GM15510 (cell line): ENCODE data around the gene POLR2J.
"Not testable (repeated sequence)": the region's sequence is repeated elsewhere in the genome, so short reads cannot be mapped to it uniquely, and the experiment has no call there.

Experiments used
- POLR2A ChIP-seq: IDR thresholded peaks from 3 replicates; pipeline ENCODE4 v1.6.1; 2011; ENCODE audit warnings: borderline replicate concordance; ENCODE audit not compliant: insufficient read length; ENCODE audit errors: extremely low read depth

The POLR2J gene

GRCh38 chr7:102478314-102479208 lies at the start of gene POLR2J:
TSS of gene POLR2J (minus strand) at chr7:102478922. CDS start at chr7:102478860, 62 bp downstream.
- peak; percentile 39 for TF ChIP-seq POLR2A

DNA sequence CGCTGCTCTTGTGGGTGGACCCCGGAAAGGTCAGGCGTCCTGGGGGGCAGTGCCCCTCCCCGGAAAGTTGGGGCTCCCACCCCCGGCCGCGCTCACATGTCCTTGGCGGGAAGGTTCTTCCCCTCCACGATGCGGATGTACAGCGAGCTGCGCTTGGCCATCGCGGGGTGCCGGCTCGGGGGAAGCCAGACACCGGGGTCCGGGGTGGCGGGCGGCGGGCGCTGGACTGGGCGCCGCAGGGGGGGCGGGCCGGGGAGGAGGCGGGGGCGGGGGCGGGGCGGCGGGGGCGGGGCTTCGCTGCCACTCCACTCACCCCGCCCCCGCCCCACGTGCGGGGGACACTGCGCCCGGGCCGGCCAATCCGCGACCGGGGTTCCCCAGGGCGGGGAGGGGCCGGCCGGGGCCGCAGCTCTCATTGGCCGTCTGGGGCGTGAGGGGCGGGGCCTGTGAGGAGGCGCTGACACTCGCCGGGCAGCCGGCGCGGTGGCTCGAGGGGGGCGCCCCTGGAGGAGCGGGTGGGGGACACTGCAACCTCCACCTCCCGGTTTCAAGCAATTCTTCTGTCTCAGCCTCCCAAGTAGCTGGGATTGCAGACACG lies 38.9 kb upstream of the POLR2J start, which contains the start of gene RASA4B:
TSS of gene RASA4B (minus strand) at position 228 of the 598 bp plus-strand sequence. CDS start at position 161, 67 bp downstream.
- TF ChIP-seq POLR2A = not testable (repeated sequence)

- no peak for TF ChIP-seq POLR2A
These were observed 5.3 kb downstream of the POLR2J start for GRCh38 chr7:102473271-102473991.

DNA sequence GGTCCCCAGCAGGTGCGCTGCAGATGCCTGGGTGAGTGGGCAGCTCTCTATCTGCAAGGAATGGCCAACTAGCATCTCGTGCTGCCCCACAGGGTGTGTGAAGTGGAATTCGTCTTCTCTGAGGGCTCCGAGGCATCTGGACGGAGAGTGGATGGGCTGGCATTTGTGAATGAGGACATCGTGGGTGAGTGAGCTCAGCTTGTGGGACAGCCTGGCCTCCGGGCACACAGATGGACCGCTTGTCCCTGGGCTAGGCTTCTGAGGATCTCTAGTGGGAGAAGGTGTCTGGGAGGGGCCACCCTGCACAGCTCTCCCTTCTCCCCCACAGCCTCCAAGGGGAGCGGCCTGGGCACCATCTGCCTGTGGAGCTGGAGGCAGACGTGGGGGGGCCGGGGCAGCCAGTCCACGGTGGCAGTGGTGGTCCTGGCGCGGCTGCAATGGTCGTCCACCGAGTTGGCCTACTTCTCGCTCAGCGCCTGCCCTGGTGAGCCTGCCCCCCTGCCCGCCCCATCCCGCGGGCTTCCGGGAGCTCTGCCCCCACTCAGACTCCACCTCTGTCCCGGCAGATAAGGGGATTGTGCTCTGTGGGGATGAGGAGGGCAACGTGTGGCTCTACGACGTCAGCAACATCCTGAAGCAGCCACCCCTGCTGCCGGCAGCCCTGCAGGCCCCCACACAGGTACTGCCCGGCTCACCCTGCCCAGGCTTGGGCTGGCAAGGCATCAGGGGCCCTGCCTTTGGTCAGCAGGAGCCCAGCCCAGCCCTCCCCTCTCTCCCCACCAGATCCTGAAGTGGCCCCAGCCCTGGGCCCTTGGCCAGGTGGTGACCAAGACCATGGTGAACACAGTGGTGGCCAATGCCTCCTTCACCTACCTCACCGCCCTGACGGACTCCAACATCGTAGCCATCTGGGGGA lies 6.3 kb downstream of the POLR2J start:
- TF ChIP-seq POLR2A = no peak

DNA sequence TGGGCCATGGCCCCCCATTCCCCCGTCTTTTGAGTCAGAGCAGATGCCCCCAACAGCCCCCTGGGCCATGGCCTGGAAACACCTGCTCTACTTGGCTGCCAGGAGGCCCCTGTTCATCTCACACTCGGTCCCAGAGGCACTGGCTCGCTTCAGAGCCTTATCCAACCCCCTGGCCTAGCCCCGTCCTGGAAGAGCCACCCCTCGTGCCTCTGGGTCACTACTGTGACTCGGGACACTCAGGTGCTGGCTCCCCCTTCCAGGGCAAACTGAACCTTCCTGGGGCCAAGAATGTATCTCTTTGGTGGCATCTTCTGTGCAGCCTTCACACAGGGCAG lies 7.0 kb downstream of the POLR2J start:
- no peak for TF ChIP-seq POLR2A

DNA sequence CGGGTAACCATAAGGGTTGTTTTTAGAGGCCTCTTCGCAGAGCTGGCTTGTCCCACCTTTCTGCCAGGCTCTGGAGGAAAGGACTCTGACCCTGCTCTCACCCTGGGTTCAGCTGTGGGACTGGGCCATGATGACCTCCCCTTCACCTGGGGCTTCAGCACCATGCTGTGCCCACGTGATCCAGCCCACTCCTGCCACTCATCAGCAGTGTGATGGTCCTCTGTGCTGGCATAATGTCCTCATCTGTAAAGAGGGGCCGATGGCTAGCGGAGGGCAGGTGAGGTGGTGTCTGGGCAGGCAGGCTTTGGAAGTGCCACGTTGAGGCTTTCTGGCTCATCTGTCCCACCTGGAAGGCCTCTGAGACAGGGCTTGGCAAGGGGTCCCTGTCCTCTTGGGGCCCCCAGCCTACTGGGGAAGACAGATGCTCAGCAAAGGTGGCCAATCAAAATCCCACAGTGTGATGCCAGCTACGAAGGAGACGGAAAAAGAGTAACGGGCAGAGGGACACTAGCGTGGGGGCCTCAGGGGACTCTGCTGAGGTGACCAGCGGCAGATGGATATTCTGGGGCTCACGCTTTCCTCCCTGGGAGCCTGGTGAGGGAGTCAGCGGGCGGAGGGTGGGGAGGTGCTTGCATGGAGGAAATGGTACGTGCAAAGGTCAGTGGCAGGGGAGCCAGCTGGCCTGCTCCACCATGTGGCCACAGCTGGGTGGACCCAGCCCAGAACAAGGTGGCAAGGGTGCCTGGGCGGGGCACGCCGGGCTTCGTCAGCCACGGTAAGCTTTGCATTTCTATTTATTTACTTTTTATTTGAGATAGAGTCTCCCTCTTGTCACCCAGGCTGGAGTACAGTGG lies 8.5 kb downstream of the POLR2J start:
- no peak for TF ChIP-seq POLR2A

GRCh38 chr7:102469351-102469971 lies 9.3 kb downstream of the POLR2J start:
- TF ChIP-seq POLR2A = no peak

- TF ChIP-seq POLR2A = no peak
These were observed 10.0 kb downstream of the POLR2J start for GRCh38 chr7:102468478-102469350.

- no peak for TF ChIP-seq POLR2A
These were observed 10.9 kb downstream of the POLR2J start for GRCh38 chr7:102467581-102468477.

- no peak for TF ChIP-seq POLR2A
These were observed 12.6 kb downstream of the POLR2J start for GRCh38 chr7:102466097-102466496.
